GM18909 (cell line): ENCODE results near the gene CBX2.

Experiments used
- ATAC-seq: cut with Tn5 transposase; IDR thresholded peaks from one replicate; pipeline ENCODE4 v1.9.1; 2021; ENCODE audit warnings: mild to moderate bottlenecking; ENCODE audit not compliant: unreplicated experiment, poor library complexity

The CBX2 gene

DNA sequence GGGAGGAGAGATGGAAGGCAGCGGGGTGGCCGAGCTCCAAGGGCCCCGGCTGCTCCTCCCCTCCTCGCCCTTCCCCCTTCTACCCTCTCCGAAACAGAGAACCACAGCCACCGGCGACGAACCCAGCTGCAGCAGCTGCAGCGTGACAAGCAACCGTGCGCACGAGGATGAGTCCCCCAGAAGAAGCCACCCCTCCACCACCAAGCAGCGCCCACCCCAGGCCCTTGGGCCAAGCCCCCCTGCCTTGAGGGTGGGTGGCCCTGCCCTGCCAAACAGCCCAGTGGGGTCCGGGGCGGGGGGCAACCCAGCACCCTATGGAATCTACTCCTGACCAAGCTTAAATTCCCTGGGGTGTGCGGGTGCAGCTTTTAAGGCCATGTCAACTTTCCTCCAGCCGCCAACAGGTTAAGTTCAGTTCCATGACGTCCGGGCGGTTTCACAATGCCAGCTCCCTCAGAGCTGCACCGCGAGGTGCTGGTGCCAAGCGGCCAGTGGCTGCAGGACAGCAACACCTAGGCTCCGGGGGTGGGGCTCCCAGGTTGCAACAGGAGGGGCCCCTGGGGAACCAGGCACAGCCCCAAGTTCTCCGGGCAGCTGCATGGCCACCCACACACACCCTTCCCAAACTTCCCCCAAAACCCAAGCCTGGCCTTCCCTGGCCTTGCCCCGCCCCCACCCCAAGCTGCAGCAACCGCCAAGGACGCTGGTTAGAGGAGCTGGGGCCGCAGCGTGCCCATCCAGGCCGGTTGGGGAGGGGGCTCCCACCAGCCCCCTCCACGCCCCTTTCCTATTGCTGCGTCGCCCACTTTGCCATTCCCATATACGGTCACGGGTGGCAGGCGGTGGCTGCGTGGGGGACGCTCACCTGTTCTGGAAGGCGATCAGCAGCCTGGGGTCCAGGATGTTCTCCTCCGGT lies 59.3 kb downstream of the CBX2 start:
- ATAC-seq = peak; percentile 29
